ENCODE measurements around the gene ADH1C. TPM values are rescaled to one million over a fixed set of nuclear protein-coding genes. Genes with fewer than 3 reads are reported as not detected.
"Not testable (repeated sequence)": the region's sequence is repeated elsewhere in the genome, so short reads cannot be mapped to it uniquely, and the experiment has no call there.

Gene ADH1C
- total and polyA plus RNA-seq, 5 experiments from 2014 or later = not detected

DNA sequence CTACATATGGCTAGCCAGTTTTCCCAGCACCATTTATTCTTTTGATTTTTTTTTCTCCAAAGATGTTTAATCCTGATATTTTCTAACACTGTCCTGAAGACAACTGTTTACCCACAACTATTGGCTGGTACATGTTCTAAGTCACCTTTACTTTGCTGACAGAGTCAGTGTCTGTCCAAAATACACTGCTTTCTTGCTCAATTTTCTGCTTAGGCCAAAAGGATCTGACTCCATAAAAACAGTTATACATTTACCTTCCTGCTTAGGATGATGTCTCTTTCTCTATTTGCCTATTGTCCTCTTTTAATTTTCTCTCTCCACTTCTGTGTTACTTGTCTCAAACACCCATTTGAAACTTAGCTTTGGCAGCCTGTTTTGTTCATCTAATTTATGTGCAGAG, 3.2 kb downstream of the ADH1C start:
- peaks cover 0 to 4% (median 4%) of the 10 kb centered on the region in 3 donors for H3K36me3 Mint-ChIP-seq
- H3K9me3 Mint-ChIP-seq = peaks cover 0 to 6% (median 4%) of the 10 kb centered on the region in 9 donors
- ATAC-seq = no peak
- no peak overlapping the region for H3K27ac Mint-ChIP-seq
- peaks cover 4 to 27% (median 10%) of the 10 kb centered on the region in 5 donors for H3K27me3 Mint-ChIP-seq
- peaks cover 0 to 5% (median 3%) of the 10 kb centered on the region in 4 donors for H3K4me1 Mint-ChIP-seq
- DNase-seq = no peak
- POLR2A ChIA-PET = no interaction called here
- no peak overlapping the region for H3K4me3 Mint-ChIP-seq

DNA sequence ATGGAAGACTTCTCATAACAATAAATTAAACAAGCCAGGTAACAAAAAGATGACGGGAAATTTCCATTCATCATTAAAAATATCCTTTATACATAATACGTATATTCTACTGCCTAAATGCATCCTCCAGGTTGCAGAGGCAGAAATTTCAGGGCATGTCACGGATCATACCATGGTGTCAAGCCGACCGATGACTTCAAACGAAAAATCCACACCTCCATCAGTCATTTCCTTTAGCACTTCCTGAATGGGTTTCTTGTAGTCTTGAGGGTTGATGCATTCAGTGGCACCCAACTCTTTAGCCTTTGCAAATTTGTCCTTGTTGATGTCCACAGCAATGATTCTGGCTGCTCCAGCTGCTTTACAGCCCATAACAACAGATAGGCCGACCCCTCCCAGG, 9.9 kb downstream of the ADH1C start:
- H3K27ac Mint-ChIP-seq, H3K4me3 Mint-ChIP-seq, POLR2A ChIA-PET, H3K9me3 Mint-ChIP-seq, H3K4me1 Mint-ChIP-seq, DNase-seq, H3K36me3 Mint-ChIP-seq, ATAC-seq: not testable (repeated sequence)
- H3K27me3 Mint-ChIP-seq = peaks cover 4 to 17% (median 8%) of the 10 kb centered on the region in 5 donors

DNA sequence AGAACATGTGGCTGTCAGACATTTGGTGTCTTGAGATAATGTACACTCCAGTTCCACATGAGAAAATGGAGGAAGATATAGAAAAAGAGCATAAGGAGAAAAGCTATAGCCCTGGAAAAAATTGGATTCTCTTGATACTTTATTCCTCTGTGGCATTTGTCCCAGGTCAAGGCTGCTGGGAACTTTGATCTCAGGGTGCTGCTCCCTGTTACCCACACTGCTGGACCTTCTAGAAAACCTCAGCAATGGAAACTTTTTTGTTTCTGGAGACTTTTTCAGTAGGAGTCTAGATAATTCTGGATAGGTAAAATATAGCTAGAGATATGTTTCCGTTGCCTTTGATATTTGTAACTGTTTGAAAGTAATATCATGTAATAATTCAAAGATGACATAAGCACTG, 11.1 kb downstream of the ADH1C start:
- Mint-ChIP-seq H3K4me1 (no peaks in the 10 kb centered on the region), H3K27me3 (peaks cover 4 to 22% (median 7%) of the 10 kb centered on the region in 5 donors), H3K9me3 (no peaks in the 10 kb centered on the region), H3K27ac (no peak overlapping the region), H3K36me3 (no peaks in the 10 kb centered on the region), H3K4me3 (no peak overlapping the region)
- POLR2A ChIA-PET = no interaction called here
- ATAC-seq (no peak), DNase-seq (no peak)

DNA sequence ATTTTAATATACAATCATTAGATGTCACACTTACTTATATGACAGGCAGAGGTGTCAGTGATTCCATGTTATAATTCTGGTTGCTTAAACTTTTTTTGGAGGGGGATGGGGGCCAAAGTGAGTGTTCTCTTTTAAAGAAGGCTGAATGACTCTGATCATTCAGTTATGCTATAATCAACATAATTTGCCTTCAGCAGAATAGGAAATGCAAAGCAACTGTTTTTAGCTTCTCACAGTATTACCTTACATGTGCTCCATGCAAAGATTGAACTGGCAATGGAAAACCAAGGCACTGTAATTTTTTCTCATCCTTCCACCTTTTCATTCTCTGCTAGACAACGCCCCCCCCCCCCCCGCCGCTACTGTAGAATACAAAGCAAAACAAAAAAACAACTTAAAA, 13.4 kb downstream of the ADH1C start:
- Mint-ChIP-seq H3K9me3 (no peaks in the 10 kb centered on the region), H3K4me3 (no peak overlapping the region), H3K4me1 (no peaks in the 10 kb centered on the region), H3K27ac (no peak overlapping the region), H3K27me3 (peaks cover 1 to 9% (median 7%) of the 10 kb centered on the region in 5 donors), H3K36me3 (no peaks in the 10 kb centered on the region)
- no peak for DNase-seq
- no peak for ATAC-seq
- POLR2A ChIA-PET = no interaction called here

DNA sequence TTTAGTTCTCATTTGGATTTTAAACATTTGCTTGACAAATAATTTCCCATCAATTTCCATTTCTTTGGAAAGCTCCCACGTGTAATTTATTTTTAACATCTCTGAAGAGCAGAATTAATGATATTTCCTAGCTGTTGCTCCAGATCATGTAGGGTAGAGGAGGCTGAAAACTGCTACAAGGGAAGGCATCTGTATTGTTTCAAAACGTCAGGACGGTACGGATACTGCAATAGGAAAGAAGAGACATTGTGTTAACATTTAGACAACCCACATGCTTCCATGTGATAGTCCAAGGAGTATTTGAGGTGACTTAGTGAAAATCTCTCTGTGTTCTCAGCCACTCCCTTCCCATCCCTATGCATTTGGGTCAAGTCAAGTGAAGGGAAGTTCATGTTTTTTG, 16.0 kb downstream of the ADH1C start:
- peaks cover 1 to 9% (median 6%) of the 10 kb centered on the region in 5 donors for H3K27me3 Mint-ChIP-seq
- no peak for DNase-seq
- no peaks in the 10 kb centered on the region for H3K9me3 Mint-ChIP-seq
- no peak for ATAC-seq
- no peaks in the 10 kb centered on the region for H3K36me3 Mint-ChIP-seq
- POLR2A ChIA-PET = no interaction called here
- H3K27ac Mint-ChIP-seq = no peak overlapping the region
- H3K4me1 Mint-ChIP-seq = no peaks in the 10 kb centered on the region
- H3K4me3 Mint-ChIP-seq = no peak overlapping the region

DNA sequence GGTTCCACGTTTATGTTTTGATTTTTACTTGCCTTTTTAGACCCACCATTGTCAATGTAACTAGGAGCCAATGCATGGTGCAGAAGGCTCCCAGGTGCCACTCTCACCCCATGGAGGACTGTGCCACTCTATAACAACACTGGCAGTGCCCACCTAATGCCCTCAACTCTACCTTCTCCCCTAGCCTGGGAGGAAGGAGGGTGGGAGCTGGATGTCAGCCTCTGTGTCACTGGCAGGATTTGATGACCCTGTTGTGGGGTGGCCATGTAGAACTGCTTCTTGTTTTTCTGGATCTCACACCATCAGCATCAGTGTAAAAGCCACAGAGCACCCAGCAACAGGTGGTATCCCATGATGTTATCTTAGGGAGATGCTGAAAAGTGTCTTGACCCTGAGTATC, 17.7 kb downstream of the ADH1C start:
- Mint-ChIP-seq H3K4me3 (no peak overlapping the region), H3K27ac (no peak overlapping the region), H3K36me3 (no peaks in the 10 kb centered on the region), H3K4me1 (no peaks in the 10 kb centered on the region), H3K27me3 (peaks cover 0 to 9% (median 1%) of the 10 kb centered on the region in 5 donors), H3K9me3 (no peaks in the 10 kb centered on the region)
- ATAC-seq (no peak), DNase-seq (no peak)
- POLR2A ChIA-PET = no interaction called here

DNA sequence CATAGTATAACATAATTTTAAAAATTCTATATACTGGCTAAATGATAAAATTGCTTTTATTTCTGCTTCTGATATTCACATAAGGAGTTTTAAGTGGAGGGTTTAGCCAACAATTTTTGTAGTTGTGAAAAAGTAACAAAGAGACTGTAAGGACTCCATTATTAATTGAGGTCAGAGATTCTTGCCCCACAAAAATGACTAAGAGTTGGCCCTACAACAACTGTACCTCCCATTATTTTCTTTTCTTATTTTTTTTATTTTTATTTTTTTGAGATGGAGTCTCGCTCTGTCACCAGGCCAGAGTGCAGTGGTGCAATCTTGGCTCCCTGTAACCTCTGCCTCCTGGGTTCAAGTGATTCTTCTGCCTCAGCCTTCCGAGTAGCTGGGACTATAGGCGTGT, 21.9 kb downstream of the ADH1C start:
- H3K27me3 Mint-ChIP-seq = no peaks in the 10 kb centered on the region
- DNase-seq (no peak), ATAC-seq (no peak)
- H3K36me3 Mint-ChIP-seq = no peaks in the 10 kb centered on the region
- POLR2A ChIA-PET = no interaction called here
- H3K4me3 Mint-ChIP-seq = no peak overlapping the region
- H3K9me3 Mint-ChIP-seq = peaks cover 0 to 8% (median 0%) of the 10 kb centered on the region in 9 donors
- no peaks in the 10 kb centered on the region for H3K4me1 Mint-ChIP-seq
- no peak overlapping the region for H3K27ac Mint-ChIP-seq

DNA sequence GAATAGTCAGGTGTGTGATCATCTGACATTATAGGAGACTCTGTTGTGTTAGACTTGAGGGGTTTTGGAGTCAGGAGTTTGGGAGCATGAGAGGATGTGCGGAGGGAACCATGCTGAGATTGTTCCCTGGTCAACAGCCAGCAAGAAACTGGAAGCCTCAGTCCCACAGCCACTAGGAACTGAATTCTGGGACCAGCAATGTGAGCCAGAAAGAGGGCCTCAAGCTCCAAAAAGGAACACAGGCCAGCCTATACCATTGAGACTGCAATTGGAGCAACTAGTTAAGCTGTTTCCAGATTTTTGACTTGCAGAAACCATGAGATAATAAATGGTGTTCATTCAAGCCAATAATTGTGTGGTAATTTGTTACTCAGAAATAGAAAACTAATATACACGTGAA, 22.7 kb downstream of the ADH1C start:
- Mint-ChIP-seq H3K27ac (no peak overlapping the region), H3K36me3 (no peaks in the 10 kb centered on the region), H3K4me1 (no peaks in the 10 kb centered on the region), H3K9me3 (peaks cover 0 to 8% (median 0%) of the 10 kb centered on the region in 9 donors), H3K27me3 (peaks cover 0 to 3% (median 0%) of the 10 kb centered on the region in 5 donors), H3K4me3 (no peak overlapping the region)
- POLR2A ChIA-PET = no interaction called here
- ATAC-seq (no peak), DNase-seq (no peak)

DNA sequence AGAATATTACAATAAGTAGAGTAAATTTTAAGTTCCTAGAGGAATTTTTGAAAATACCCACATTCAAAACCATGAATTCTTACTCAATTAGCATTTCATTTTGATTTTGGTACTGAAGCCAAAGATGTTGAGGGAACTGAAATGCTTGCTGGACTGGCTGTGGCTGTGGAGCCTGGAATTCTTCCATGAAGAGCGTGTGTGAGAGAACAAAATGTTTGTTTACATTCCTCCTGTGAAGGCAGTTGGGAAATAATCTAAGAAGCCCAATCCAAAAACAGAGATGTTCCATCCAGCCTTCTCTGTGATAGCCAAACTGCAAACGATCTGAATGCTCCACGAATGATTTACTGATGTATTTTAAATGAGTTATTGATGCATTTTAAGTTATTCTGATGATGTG, 27.6 kb downstream of the ADH1C start:
- H3K27me3 Mint-ChIP-seq = peaks cover 0 to 12% (median 1%) of the 10 kb centered on the region in 5 donors
- no peak overlapping the region for H3K4me3 Mint-ChIP-seq
- POLR2A ChIA-PET = no interaction called here
- no peak for ATAC-seq
- no peak for DNase-seq
- H3K36me3 Mint-ChIP-seq = no peaks in the 10 kb centered on the region
- peaks cover 0 to 8% (median 0%) of the 10 kb centered on the region in 9 donors for H3K9me3 Mint-ChIP-seq
- H3K27ac Mint-ChIP-seq = peak overlapping the region in 1 of 10 donors; percentile 16
- H3K4me1 Mint-ChIP-seq = no peaks in the 10 kb centered on the region

DNA sequence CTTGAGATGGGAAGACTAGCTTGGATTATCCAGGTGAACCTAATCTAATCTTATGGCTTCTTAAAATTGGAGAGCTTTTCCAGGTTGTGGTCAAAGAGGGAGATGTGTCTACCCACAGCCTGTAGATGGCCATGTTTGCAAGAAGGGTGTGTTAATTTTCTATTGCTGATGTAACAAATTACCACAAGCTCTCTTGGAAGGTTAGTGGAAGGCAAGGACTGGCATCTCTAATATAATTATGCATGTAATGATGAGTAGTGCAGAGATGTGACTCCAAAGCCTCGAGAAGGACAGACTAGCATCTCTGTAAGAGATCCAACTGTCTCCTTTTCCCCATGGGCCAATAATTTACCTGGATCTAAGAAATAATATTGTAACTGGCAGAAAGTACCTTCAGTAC, 28.2 kb downstream of the ADH1C start:
- no peaks in the 10 kb centered on the region for H3K4me1 Mint-ChIP-seq
- H3K4me3 Mint-ChIP-seq = no peak overlapping the region
- peaks cover 0 to 8% (median 0%) of the 10 kb centered on the region in 9 donors for H3K9me3 Mint-ChIP-seq
- POLR2A ChIA-PET = no interaction called here
- H3K27me3 Mint-ChIP-seq = peaks cover under 1 to 12% (median 1%) of the 10 kb centered on the region in 5 donors
- no peak for ATAC-seq
- H3K27ac Mint-ChIP-seq = no peak overlapping the region
- no peaks in the 10 kb centered on the region for H3K36me3 Mint-ChIP-seq
- no peak for DNase-seq

DNA sequence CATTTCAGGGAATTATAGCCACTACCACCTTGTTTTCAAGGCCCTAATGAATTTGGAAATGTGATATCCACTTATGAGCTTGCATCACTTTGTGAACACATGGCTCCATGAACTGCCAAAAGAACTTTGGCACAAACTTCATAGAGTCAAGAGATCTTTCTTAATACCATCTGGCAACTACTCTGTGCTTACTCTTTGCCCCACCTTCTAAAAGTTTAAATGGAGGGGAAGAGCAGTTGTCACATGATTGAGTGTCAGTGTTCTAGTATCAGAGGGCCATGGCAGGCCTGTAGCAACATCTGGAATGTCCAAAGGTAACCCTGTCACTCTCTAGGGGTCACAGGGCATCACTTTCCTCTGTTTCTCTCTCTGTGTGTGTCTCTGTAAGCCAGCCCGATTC, 28.8 kb downstream of the ADH1C start:
- POLR2A ChIA-PET = no interaction called here
- ATAC-seq (no peak), DNase-seq (no peak)
- no peaks in the 10 kb centered on the region for H3K4me1 Mint-ChIP-seq
- no peak overlapping the region for H3K27ac Mint-ChIP-seq
- H3K4me3 Mint-ChIP-seq = no peak overlapping the region
- H3K9me3 Mint-ChIP-seq = peaks cover 0 to 6% (median 0%) of the 10 kb centered on the region in 9 donors
- peaks cover 2 to 12% (median 4%) of the 10 kb centered on the region in 5 donors for H3K27me3 Mint-ChIP-seq
- H3K36me3 Mint-ChIP-seq = no peaks in the 10 kb centered on the region

DNA sequence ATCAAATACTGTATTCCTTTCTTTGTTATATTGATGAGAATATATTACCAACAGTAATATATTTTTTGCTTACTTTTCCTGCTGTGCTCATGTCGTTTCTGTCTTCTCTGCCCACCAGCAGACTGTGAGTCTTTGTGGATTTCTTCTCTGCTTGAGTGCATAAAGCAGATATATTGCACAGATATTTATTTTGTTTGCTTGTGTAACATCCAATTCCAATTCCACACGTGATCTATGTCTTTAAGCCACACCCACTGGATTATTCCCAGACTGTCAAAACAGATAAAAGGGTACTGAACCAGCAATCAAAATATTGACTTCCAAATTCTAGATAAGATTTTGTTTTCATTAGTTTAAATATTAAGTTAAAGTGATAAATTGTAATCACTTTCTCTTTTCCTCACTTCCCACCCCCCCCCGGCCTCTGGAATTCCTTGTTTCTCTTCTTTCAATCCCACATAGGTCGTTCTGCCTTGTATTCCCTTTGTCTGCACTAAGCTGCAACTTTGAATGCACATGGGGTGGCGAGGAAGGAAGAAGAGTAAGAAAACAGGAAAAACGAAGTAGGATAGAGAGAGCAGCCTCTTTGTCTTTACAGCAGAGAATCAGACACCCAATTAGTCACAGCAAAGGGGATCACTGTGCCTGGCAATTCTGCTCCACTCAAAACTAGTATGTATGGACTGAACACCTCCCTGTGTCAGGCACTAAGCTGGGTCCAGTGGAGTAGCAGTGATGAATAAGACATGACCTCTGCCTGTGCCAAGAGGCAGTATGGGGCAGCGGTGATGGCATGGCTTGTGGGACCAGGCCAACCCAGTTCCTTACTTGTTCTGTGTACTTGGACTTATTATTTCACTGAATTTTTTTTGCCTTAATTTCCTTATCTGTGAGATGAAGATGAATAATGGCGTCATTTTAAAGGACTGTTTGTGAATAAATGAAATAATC, 31.0 kb downstream of the ADH1C start, which contains the start of gene ADH1B:
Gene ADH1B (minus strand): TSS at position 161 of the 951 bp plus-strand sequence. CDS start 70 bp downstream, at position 91.
- no peak within 1 kb of the TSS for H3K27ac Mint-ChIP-seq
- no peak for ATAC-seq
- POLR2A ChIA-PET = no interaction called here

DNA sequence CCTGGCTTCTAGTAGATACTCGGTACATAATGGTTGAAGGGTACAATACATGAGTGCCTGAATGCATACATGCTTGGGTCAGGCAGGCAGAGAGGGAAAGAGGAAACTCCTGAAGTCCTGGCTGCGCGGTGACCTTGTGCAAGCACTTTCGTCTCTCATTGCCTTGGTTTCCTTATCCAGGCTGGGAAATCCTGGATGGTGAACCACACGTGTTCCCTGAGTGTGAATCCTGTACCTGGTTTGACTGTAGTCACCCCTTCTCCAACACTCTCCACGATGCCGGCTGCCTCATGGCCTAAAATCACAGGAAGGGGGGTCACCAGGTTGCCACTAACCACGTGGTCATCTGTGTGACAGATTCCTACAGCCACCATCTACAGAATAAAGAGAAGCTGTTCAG, 34.7 kb downstream of the ADH1C start:
- H3K4me1 Mint-ChIP-seq, ATAC-seq, H3K27me3 Mint-ChIP-seq, POLR2A ChIA-PET, H3K27ac Mint-ChIP-seq, H3K36me3 Mint-ChIP-seq, H3K9me3 Mint-ChIP-seq, DNase-seq, H3K4me3 Mint-ChIP-seq: not testable (repeated sequence)

More for the DNA sequence above, 31.0 kb downstream of the ADH1C start, which contains the start of gene ADH1B:
- DNase-seq = no peak
- Mint-ChIP-seq H3K27me3 (peaks cover 2 to 19% (median 8%) of the 10 kb centered on the region in 5 donors), H3K36me3 (no peaks in the 10 kb centered on the region), H3K4me1 (no peaks in the 10 kb centered on the region), H3K4me3 (no peak within 1 kb of the TSS), H3K9me3 (no peaks in the 10 kb centered on the region)

Data from naive thymus-derived CD8-positive, alpha-beta T cell (primary cell).